HG03196 (cell line): ENCODE data around the gene MVD.

ENCODE experiments used
- ATAC-seq: cut with Tn5 transposase; IDR thresholded peaks from one replicate; pipeline ENCODE4 v1.9.1; 2021; ENCODE audit not compliant: unreplicated experiment

Gene MVD

DNA sequence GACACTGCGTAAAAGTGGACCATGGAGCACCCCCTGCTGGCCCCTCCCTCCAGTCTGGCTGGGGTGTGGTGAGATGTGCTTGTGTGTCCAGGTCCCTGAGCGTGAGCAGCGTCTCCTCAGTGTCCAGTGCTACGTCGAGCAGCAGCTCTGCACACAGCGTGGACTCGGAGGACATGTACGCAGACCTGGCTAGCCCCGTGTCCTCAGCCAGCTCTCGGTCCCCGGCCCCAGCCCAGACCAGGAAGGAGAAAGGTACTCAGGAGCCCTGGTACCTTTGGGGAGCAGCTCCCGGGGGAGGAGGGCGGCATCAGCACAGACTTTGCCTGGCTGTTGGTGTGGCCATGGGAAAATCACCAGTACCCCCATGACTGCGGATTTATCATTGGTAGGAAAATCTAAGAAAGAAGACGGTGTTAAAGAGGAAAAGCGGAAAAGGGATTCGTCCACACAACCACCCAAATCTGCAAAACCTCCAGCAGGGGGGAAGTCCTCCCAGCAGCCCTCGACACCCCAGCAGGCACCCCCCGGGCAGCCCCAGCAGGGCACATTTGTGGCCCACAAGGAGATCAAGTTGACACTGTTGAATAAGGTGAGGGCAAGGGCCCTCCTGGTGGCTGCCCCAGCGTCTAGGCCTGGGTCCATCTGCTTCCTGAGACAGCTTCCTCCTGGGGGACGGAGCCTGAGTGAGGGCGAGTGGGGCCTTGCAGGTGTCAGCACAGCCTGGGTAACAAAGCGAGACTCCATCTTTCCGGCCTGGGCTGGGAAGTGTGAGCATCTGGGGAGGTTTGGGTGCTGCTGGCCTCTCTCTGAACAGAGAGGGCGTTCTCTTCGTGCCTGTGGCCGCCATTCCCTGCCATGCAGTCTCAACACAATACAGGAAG, 35.1 kb downstream of the MVD start:
- ATAC-seq = no peak

DNA sequence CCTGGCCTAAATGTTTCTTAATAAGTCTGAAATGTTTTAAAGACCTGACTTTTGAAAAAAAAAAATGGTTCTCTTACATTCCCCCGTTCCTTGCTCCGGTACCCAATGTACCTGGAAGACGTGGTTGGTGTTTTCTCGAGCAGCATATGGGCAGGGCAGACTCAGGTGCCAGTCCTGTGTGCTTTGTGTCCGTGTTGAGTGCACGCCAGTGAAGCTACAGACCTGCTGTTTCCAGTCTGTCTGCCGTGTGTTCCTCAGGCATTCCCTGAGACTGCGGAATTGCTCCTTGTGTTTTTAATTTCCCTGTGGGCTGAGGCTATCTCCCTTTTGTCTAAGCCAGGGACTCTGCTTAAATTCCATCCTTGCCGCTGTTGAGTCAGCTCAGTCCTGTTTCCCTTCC, 36.2 kb downstream of the MVD start:
- no peak for ATAC-seq

- ATAC-seq = no peak
These were observed 37.8 kb downstream of the MVD start for GRCh38 chr16:88624977-88625576.

DNA sequence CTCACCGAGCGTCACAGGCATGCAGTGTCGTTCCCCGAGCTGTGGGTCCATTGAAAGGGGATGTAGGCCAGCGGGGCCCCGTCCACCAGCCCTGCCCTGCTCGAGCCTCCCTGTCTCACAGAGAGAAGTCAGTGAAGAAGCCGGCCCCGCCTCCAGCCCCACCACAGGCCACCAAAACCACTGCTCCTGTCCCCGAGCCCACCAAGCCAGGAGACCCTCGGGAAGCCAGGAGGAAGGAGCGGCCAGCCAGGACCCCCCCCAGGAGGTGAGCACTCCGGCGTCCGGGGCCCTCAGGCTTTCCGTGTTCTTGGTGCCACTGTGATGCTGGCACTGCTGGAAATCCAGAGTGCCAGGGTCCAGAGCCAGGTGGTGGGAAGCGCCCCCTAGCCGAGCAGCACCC, 38.4 kb downstream of the MVD start:
- ATAC-seq = no peak

DNA sequence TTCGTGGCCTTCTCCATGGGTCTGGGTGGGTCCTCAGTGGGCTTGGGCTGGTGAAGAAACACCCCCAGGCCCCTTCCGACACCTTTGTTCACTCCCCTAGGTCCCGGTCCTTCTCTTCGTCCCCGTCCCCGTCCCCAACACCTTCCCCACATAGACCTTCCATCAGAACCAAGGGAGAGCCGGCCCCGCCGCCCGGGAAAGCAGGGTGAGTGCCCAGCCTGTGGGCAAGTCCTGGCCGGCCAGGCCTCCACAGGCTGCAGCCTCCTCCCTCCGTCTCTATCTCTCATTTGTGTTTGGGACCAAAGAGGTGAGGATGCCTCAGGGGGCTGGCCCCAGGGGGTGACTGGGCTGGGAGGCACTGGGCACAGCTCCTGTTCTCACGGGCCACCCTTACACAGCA, 39.0 kb downstream of the MVD start:
- ATAC-seq = no peak

DNA sequence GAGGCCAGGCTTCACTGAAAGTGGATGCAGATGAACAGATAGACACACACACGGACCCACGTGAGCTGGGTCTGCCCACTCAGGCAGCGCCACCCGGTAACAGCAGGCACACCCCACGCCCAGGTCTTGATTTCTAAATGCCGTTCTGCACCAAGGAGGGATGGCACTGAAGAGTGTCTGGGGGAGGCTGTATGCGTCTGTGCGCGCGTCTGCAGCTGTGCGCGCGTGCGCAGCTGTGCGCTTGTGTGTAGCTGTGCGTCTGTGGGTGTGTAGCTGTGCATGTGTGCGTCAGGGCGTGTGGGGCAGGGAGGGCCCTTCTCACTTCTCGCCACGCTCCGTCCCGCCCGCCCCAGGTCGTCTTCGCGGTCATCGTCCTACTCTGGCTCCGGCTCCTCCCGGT, 40.0 kb downstream of the MVD start:
- no peak for ATAC-seq

DNA sequence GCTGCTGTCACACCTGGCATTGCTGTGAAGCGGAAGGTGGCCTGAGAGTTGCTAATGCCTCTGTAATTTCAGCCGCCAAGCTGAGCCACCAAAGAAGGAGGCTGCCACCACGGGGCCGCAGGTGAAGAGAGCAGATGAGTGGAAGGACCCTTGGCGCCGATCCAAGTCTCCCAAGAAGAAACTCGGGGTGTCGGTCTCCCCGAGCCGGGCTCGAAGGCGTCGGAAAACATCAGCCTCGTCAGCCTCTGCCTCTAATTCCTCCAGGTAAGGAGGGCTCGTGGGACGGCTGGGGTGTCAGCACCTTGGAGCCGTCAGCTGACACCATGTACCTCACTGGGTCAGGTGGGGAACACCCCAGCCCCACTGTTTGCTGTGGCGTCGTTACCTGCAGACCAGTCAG, 40.8 kb downstream of the MVD start:
- no peak for ATAC-seq

DNA sequence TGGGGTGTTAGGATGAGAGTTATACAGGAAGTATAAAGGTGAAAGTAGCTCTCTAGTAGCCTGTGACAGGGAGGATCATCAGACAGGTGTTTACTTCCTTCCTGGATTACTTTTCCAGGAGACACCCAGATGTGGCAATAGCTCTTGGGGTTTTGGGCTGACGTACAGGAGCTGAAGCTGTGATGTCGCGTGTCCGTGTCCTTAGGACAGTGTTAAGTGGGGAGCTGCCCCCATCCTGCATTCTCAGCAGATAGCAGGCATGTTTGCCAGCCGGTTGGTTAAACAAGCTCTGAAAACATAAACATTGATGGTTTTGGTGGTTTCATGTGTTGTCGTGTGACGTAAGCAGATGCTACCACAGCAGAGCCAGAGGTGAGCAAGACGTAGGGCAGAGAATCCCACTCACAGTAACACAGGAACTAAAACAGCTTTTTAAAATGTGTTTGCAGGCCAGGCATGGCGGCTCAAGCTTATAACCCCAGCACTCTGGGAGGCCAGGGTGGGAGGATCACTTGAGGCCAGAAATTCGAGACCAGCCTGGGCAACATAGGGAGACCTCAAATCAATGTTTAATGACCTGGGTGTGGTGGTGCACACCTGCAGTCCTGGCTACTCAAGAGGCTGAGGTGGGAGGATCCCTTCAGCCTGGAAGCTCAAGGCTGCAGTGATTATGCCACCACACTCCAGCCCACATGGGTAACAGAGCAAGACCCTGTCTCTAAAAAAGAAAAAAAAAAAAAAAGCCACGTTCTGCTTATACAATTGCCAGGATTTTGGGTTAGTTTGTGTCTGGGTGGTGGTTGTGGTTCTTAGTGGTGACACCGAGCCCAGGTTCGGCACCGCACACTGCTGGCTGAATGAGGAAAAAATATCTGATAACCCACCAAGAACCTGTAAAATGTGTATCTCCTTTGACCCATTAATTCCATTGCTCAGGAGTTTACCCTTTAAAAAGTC, 42.8 kb downstream of the MVD start:
- ATAC-seq = no peak

DNA sequence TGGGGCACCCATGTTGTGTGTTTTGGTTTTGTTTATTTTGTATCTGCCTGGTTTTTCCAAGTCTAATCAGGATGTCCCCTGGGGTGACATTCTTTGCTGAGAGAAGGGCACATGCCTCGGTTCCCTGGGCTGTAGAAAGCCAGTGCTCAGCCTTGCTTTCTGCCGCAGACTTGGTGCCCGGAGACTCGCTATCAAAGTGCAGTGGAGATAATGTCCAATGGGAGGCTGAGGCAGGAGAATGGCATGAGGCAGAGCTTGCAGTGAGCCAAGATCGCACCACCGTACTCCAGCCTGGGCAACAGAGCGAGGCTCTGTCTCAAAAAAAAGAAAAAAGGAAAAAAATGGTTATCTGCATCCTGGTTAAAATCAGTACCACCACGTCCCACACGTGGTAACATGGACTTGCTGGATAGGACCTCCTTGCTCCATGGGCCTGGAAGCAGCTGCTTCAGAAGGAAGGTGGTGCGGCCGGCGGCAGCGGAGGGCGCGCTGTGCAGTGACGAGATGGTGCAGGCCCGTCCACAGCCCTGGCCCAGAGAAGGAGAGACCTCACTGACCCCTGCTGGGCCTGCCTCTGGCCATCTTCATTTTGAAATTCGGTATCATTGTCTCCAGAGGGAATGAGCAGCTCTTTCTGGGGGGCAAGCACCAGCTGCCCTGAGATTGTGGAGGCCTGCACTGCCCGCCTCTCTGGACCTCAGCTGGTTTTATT, 43.8 kb downstream of the MVD start:
- no peak for ATAC-seq

GRCh38 chr16:88618182-88618955, 44.5 kb downstream of the MVD start:
- no peak for ATAC-seq

- no peak for ATAC-seq
These were observed 45.4 kb downstream of the MVD start for GRCh38 chr16:88617268-88618031.

DNA sequence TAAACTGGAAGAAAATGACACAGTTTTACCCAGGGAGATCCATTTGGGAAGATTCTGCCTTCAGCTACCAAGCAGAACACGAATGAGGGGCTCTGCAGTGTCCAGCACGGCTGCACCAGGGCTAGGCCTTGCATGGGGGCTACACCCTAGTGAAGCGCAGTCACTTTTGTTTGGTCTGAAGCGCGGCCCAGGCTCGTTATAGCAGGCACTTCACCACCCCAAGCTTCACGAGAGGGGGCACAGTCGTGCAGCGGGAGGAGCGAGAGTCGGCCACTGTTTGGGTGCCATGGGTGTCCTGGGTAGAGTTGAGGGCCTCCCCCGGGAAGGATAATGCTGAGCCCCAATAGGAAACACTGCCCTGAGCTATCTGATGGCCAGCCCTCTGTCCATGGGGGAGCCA, 46.2 kb downstream of the MVD start:
- no peak for ATAC-seq

DNA sequence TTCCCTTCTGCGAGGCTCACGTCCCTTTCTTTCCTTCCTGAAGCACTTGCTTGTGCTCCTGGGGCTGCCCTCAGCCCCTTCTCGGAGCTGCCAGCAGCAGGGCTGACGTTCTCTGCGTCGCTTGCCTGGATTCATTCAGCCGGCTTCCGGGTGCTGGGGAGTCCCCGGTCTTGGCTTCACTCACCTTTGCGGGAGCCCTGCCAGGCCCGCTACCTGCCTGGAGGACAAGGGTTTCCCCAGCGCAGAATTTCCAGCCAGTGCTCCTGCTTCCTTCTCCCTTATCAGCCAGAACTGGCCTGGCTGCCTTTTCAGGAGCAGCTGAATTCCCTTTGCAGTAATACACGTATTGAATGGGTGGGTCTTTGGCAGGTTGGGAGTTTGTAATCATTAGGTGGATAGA, 46.6 kb downstream of the MVD start:
- ATAC-seq = no peak

DNA sequence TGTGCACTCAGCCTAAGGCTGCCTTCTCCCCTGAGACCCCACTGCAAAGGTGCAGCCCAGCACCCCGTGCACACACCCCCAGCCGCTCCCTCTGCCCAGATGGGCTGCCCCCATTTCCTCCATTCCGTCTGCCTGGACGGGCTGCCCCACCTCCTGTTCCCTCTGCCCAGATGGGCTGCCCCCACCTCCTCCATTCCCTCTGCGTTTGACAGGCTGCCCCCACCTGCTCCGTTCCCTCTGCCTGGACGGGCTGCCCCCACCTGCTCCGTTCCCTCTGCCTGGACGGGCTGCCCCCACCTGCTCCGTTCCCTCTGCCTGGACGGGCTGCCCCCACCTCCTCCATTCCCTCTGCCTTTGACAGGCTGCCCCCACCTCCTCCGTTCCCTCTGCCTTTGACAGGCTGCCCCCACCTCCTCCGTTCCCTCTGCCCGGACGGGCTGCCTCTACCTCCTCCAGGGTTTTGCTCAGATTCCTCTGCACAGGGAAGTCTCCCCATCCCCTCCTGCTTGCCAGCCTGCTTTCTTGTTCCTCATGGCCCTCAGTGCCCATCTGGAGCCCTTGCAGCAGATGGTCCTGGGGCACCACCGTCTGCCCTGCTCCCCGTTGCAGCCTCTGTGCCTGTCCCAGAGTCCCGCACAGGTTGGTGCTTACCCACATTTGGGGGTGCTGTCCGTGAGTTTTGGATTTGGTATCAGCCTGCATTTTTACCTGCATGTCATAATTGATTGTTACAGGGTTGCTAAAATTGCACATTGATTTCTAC, 47.9 kb downstream of the MVD start:
- no peak for ATAC-seq

DNA sequence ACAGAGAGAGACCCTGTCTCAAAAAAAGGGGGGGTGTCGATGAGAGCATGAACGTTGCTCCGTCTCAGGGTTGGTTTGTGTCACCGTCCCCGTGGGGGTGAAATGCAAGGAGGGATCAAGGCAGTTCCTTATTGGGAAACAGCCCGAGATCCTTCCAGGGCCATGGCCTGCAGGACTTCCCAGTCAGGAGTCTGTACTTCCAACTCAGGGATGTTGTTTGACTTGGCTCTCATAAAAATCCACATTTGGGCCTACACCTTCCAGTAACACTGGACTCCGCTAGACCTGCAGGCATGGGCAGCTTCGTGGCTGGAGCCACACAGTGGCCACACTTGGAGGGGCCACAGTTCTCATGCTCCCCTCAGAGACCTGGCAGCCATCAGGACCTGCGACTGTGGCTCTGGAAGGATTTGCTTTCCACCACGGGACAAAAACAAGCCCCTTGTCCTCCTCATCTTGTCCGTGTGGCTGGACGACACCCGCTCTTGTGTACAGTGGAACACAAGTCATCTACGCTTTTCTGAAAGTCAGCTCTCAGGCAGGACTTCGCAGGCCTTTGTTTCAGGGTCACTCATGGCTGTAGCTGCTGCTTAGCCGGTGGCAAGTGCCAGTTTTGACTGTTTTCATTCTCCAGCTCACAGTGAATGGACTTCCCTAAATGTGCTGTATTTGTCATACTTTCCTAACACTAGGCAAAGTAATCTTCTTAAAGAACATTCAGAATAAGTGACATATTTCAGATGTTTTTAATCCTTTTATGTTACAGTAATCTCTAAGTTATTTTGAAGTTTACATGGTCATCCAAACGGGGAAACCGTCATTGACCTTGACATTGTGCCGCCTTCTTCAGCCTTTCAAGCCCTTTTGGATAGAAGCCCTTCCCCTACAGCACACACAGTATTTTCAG, 48.7 kb downstream of the MVD start:
- ATAC-seq = no peak

GRCh38 chr16:88613293-88613692, 49.6 kb downstream of the MVD start:
- no peak for ATAC-seq

GRCh38 chr16:88610909-88611812, 51.7 kb downstream of the MVD start:
- ATAC-seq = no peak
